ENCODE measurements around the gene MTA3. TPM values are rescaled to one million over a fixed set of nuclear protein-coding genes. Genes with fewer than 3 reads are reported as not detected.
"Not testable (repeated sequence)": the region's sequence is repeated elsewhere in the genome, so short reads cannot be mapped to it uniquely, and the experiment has no call there.

The MTA3 gene
- total and polyA plus RNA-seq, 2 of the 8 experiments (the other 6 are each of a cell fraction or from before 2014, with no cell fraction given) = 125 to 184 TPM

GRCh38 chr2:42602876-42603219 lies 34.4 kb downstream of the MTA3 start (continued):
- no peak for TF ChIP-seq GTF2F1 (IDR thresholded peaks at IDR 0.05; ENCODE audit: borderline replicate concordance, low read depth, low read length)

- H3K56ac ChIP-seq (replicated peaks; ENCODE audit: insufficient read length, low read depth, low read length); H2BK5ac ChIP-seq (ENCODE audit: low read depth, low read length); H2BK12ac ChIP-seq (ENCODE audit: low read depth, low read length); H3K18ac ChIP-seq (ENCODE audit: extremely low read depth, low read length); H2BK15ac ChIP-seq (ENCODE audit: low read length); H3K4me1 ChIP-seq (replicated peaks in 1 of 4; ENCODE audit: control insufficient read depth in 3 of 4, insufficient read depth in 4 of 4, low read length in 3 of 4); FAIRE-seq; H2BK20ac ChIP-seq (ENCODE audit: low read length); H3K23ac ChIP-seq (ENCODE audit: insufficient read length); H3K4me2 ChIP-seq (ENCODE audit: insufficient read depth in 1 of 2, low read depth in 2 of 2, low read length in 2 of 2); H3K9me3 ChIP-seq (ENCODE audit: insufficient read depth in 2 of 2, low read depth in 1 of 2, low read length in 1 of 2); H3K27me3 ChIP-seq (replicated peaks in 1 of 4; ENCODE audit: control insufficient read depth in 3 of 4, extremely low read depth in 1 of 4, insufficient read depth in 3 of 4, low read length in 3 of 4); H3K9ac ChIP-seq (replicated peaks in 1 of 4; ENCODE audit: extremely low read depth in 1 of 4, low read depth in 3 of 4, low read length in 3 of 4); CTCF ChIA-PET (ENCODE audit: partially characterized antibody); H3K14ac ChIP-seq (ENCODE audit: insufficient read length); H4K5ac ChIP-seq (ENCODE audit: insufficient read length, low read depth, low read length); H4K8ac ChIP-seq (ENCODE audit: extremely low read depth, insufficient read depth, low read length); DNase-seq (ENCODE audit: low read depth in 1 of 2, low spot score in 2 of 2); H3K4ac ChIP-seq (replicated peaks; ENCODE audit: insufficient read length, low read depth, low read length); H3K4me3 ChIP-seq (ENCODE audit: extremely low read depth in 1 of 4, insufficient read depth in 2 of 4, low read depth in 3 of 4, low read length in 4 of 4); H4K91ac ChIP-seq (replicated peaks; ENCODE audit: insufficient read length, low read length); H2AFZ ChIP-seq (ENCODE audit: low read length); H4K20me1 ChIP-seq (replicated peaks in 1 of 2; ENCODE audit: control insufficient read depth in 1 of 2, insufficient read depth in 2 of 2, low read length in 2 of 2); H3K23me2 ChIP-seq (ENCODE audit: low read depth, low read length); H3K27ac ChIP-seq (ENCODE audit: low read depth, low read length); H2AK5ac ChIP-seq (ENCODE audit: low read depth, low read length); H2BK120ac ChIP-seq (replicated peaks; ENCODE audit: low read depth, low read length); H3K79me1 ChIP-seq (ENCODE audit: low read depth, low read length): not testable (repeated sequence)
- 96% methylated on average over 6 of the region's 6 CpGs; no CpG with 5 or more reads in 1 of the 2 experiments for WGBS, 2 experiments (ENCODE audit: extremely low coverage in 1 of 2, insufficient coverage in 1 of 2, insufficient read length in 1 of 2, insufficient replicate concordance in 2 of 2, low coverage in 1 of 2, low lambda C conversion rate in 2 of 2, missing lambda C conversion rate in 1 of 2)
- H3K79me2 ChIP-seq (ENCODE audit: control insufficient read depth in 1 of 2, insufficient read depth in 2 of 2, low read length in 2 of 2) = peaks cover 11 to 66% of the 10 kb centered on the region in 2 experiments
- POLR2A ChIA-PET (ENCODE audit: partially characterized antibody) = interaction anchor here (1.2 to 1.8 kb wide), 2 partner anchors 12 to 57 kb away, joined by 4 to 8 read pairs; no protein-coding TSS in a partner anchor
- H3K36me3 ChIP-seq (ENCODE audit: control insufficient read depth in 2 of 4, insufficient read depth in 4 of 4, low read length in 3 of 4) = peaks cover 2 to 48% (median 7%) of the 10 kb centered on the region in 4 experiments; a peak in 6 of 8 replicates
Observed at GRCh38 chr2:42604341-42604867, 36.0 kb downstream of the MTA3 start.

All from H1 (cell line).